Measurements from ENCODE around the gene PROCR. TPM values are rescaled to one million over a fixed set of nuclear protein-coding genes. Genes with fewer than 3 reads are reported as not detected.

PROCR gene
- total and polyA plus RNA-seq, 9 of the 15 experiments (the other 6 are each of a cell fraction or from before 2014, with no cell fraction given), result 1.6 to 7.1 (median 4.0) TPM

- TF ChIP-seq ARID4B (CRISPR knock-in tag; IDR thresholded peaks at IDR 0.05), result no peak
- TF ChIP-seq RREB1 (CRISPR knock-in tag; IDR thresholded peaks at IDR 0.05), result no peak
- no peak for TF ChIP-seq ZKSCAN3 (CRISPR knock-in tag; IDR thresholded peaks at IDR 0.05)
- TF ChIP-seq SRF (CRISPR knock-in tag; IDR thresholded peaks at IDR 0.05), result no peak
- no peak for TF ChIP-seq HES1 (IDR thresholded peaks at IDR 0.05; ENCODE audit: low read depth)
- no peak for TF ChIP-seq ZFX (CRISPR knock-in tag; IDR thresholded peaks at IDR 0.05)
- TF ChIP-seq CBX5 (IDR thresholded peaks at IDR 0.05; ENCODE audit: borderline replicate concordance, low read depth), result no peak
- no peak for TF ChIP-seq ZNF277 (CRISPR knock-in tag; IDR thresholded peaks at IDR 0.05; ENCODE audit: borderline replicate concordance)
- TF ChIP-seq RUNX1 (IDR thresholded peaks at IDR 0.05; ENCODE audit: low read depth), result no peak
- no peak for TF ChIP-seq ZBTB12 (CRISPR knock-in tag; IDR thresholded peaks at IDR 0.05)
- TF ChIP-seq MBD2 (IDR thresholded peaks at IDR 0.05; ENCODE audit: borderline replicate concordance, low read depth), result no peak
- no peak for TF ChIP-seq CCNT2 (IDR thresholded peaks at IDR 0.05; ENCODE audit: borderline replicate concordance, extremely low read depth, insufficient read length, low read depth, low read length)
Measured at GRCh38 chr20:35133735-35134134, 38.1 kb upstream of the PROCR start (continued).
